ENCODE results near the gene ERN1. TPM values are rescaled to one million over a fixed set of nuclear protein-coding genes. Genes with fewer than 3 reads are reported as not detected.
A peak's percentile ranks its signal among the peaks of the same experiment; 100 is the strongest.
"Not testable (repeated sequence)": the region's sequence is repeated elsewhere in the genome, so short reads cannot be mapped to it uniquely, and the experiment has no call there.

Gene ERN1
- total and polyA plus RNA-seq, 5 donors, result 3.3 to 11.4 (median 9.2) TPM

DNA sequence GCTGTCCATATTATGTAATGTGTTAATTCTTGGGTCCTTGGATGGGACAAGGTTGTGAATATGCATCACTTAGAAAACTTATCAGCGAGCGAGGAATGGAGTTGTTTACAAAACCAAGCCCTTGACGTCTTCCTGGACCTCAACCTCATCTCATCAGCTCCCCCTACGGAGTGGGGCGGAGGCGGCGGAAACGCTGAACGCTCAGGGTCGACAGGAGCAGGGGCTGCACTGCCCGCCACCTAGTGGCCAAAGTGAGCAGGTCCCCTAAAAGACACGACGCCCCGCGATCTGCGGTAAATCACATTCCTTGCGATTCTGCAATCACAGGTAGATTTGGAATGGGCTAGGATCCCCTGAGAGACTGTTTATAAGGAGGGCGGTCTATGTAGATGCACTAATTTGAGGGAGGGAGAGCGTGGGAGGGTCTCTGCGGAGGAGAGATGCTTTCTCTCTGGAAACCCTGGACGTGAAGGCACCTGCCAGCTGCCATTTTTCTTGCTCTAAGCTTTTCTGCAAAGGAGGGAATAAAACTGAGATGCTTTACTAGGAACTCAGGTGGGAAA lies 104.1 kb downstream of the ERN1 start:
- Histone ChIP-seq H3K4me3 (ENCODE audit: low read length) (no peak overlapping the region), H3K27me3 (ENCODE audit: control insufficient read depth, insufficient read depth) (no peaks in the 10 kb centered on the region), H3K4me1 (ENCODE audit: control insufficient read depth, insufficient read depth, low read length) (peaks cover 3% of the 10 kb centered on the region), H3K27ac (ENCODE audit: low read length) (no peak overlapping the region), H3K9me3 (ENCODE audit: control insufficient read depth, low read length) (no peaks in the 10 kb centered on the region)
- WGBS, result 3% methylated on average over 21 of the region's 21 CpGs
- intact Hi-C loops (cut with DNase I), result loop anchor here (5.0 to 10.0 kb wide), 4 partner anchors 101 to 259 kb away; partner anchors contain the start of genes ERN1 (in 3 of the 4), CSHL1 (in 2 of the 4) and GH1 (in 2 of the 4)
- peak; percentile 84 to 93 (median 92) for DNase-seq
- ATAC-seq, result peak; percentile 69 to 82

DNA sequence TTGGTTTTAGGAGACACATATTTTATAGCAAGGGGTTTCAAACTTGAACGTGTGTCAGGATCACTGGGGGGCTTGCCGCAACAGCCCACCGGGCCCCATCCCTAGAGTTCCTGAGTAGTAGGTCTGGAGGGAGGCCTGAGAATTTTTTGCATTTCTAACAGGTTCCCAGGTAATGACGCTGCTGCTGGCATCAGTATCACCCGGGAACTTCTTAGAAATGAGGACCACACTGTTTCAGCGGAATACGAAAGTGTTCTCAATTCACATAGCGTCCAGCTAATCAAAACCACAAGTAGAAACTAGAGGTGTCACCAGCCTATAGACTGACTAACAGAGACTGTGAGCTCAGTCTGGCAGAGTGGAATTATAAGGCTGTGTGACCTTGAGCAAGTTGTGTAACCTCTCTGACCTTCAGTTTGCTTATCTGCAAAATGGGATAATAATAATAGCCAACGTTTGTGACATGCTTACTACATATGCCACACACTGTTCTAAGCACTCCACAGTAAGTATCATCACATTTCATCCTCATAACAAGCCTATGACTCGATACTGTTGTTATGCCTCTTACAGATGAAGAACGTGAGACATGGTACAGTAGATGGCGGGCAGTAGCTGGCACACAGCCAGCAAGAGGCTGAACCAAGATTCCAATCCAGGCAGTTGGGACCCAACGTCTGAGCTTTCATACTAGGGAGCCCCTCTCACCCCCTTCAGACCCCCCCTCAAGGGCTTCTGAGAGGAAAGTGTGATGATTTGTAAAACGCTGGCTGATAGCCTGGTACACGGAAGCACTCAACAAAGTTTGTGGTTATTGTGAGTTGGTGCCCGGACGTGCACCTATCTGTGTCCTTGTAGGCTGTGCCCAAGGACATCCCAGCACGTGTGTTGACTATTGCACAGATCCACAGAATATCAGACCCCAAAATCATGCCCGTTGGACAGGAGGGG lies 104.9 kb downstream of the ERN1 start:
- no peaks in the 10 kb centered on the region for H3K27me3 ChIP-seq (ENCODE audit: control insufficient read depth, insufficient read depth)
- DNase-seq (no peak), ATAC-seq (peak; percentile 5)
- H3K4me1 ChIP-seq (ENCODE audit: control insufficient read depth, insufficient read depth, low read length), result peaks cover 3% of the 10 kb centered on the region
- no peaks in the 10 kb centered on the region for H3K9me3 ChIP-seq (ENCODE audit: control insufficient read depth, low read length)
- no peak overlapping the region for H3K4me3 ChIP-seq (ENCODE audit: low read length)
- H3K27ac ChIP-seq (ENCODE audit: low read length), result no peak overlapping the region
- intact Hi-C loops (cut with DNase I), result loop anchor here (5.0 to 10.0 kb wide), 5 partner anchors 100 to 260 kb away; partner anchors contain the start of genes CSHL1 (in 3 of the 4), ERN1 (in 3 of the 4) and GH1 (in 2 of the 4)
- 61% methylated on average over 19 of the region's 19 CpGs for WGBS

DNA sequence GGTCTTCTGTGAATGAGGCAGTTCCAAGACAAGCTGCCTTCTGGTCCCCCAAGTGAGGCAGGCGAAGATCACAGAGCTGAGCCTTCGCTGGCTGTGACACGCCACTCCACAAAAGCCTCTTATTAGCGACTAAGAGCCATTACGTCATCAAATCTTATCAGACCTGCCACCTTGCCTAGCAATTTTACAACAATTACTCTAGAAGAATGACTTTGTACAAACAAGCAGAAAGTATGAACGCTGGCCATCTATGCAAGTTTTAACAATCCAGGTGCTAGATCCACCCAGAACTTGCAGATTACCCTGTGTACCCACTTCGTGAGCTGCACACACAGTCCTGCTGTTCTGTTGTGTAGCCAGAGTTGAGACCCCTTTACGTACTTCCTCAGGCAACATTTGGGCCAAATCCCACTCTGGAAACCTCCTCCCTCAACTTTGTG lies 105.7 kb downstream of the ERN1 start:
- H3K4me1 ChIP-seq (ENCODE audit: control insufficient read depth, insufficient read depth, low read length), result peaks cover 3% of the 10 kb centered on the region
- no peaks in the 10 kb centered on the region for H3K27me3 ChIP-seq (ENCODE audit: control insufficient read depth, insufficient read depth)
- no peak for ATAC-seq
- H3K4me3 ChIP-seq (ENCODE audit: low read length), result no peak overlapping the region
- DNase-seq, result no peak
- 69% methylated on average over 8 of the region's 8 CpGs for WGBS
- intact Hi-C loops (cut with DNase I), result loop anchor here (5.0 to 10.0 kb wide), 4 partner anchors 99 to 261 kb away; partner anchors contain the start of genes CSHL1 (in 3 of the 4) and GH1 (in 2 of the 4)
- no peaks in the 10 kb centered on the region for H3K9me3 ChIP-seq (ENCODE audit: control insufficient read depth, low read length)
- H3K27ac ChIP-seq (ENCODE audit: low read length), result no peak overlapping the region

DNA sequence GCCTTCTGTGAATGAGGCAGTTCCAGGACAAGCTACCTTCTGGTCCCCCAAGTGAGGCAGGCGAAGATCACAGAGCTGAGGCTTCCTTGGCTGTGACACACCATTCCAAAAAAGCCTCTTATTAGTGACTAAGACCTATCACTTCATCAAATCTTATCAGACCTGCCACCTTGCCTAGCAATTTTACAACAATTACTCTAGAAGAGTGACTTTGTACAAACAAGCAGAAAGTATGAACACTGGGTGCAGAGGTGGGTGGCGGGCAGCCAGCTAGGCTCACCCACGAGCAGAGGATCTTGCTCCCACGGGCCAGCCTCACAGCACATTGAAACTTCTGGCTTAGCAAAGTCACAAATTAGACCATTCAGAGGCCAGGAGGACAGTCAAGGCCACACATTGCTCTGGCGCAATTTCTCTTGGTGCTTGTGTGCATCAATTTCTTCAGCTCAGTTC lies 107.3 kb downstream of the ERN1 start:
- H3K4me3 ChIP-seq (ENCODE audit: low read length), result no peak overlapping the region
- 81% methylated on average over 5 of the region's 5 CpGs for WGBS
- DNase-seq (no peak), ATAC-seq (no peak)
- H3K27ac ChIP-seq (ENCODE audit: low read length), result no peak overlapping the region
- H3K4me1 ChIP-seq (ENCODE audit: control insufficient read depth, insufficient read depth, low read length), result peaks cover 3% of the 10 kb centered on the region
- H3K9me3 ChIP-seq (ENCODE audit: control insufficient read depth, low read length), result no peaks in the 10 kb centered on the region
- intact Hi-C loops (cut with DNase I), result loop anchor here (5.0 to 10.0 kb wide), 4 partner anchors 98 to 262 kb away; partner anchors contain the start of genes CSHL1 (in 3 of the 4) and GH1 (in 2 of the 4)
- no peaks in the 10 kb centered on the region for H3K27me3 ChIP-seq (ENCODE audit: control insufficient read depth, insufficient read depth)

DNA sequence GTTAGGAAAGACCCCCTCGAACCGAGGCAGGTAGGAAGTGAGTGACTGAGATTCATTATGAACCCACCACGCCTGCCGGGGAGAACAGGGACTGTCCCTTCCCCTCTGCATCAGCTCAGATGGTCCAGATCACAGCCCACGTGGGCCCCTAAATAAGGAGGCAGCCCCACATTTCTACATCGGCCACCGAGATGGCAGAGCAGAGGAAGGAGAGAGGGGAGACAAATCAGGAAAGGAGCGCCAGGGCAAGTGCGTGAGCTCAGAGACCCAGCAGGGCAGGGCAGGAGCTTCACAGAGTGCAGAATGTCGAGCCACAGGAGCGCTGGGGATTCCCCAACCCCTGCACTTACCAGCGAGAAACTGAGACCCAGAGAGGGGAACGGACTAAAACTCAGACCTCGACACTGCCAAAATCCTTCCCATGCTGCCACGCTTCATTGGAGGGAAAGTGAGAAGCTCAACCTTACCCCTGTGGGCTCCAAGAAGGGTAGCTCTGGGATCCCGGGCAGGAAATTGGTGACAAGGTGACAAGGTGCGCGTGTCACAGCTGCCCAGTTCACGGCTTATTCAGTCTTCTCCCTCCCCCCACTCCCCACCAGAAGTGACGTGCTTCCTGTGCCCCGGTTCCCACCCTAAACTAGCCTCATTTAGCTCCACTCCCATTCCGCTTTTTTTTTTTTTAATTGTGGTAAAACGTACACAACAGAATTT lies 109.7 kb downstream of the ERN1 start, which contains the start of gene ICAM2:
Gene ICAM2 (minus strand): TSS at position 578 of the 711 bp plus-strand sequence. CDS start 13,942 bp downstream, outside the sequence.
- Histone ChIP-seq H3K4me1 (ENCODE audit: control insufficient read depth, insufficient read depth, low read length) (peaks cover 4% of the 10 kb centered on the region), H3K27ac (ENCODE audit: low read length) (peak within 1 kb of the TSS; percentile 77), H3K27me3 (ENCODE audit: control insufficient read depth, insufficient read depth) (no peaks in the 10 kb centered on the region), H3K4me3 (ENCODE audit: low read length) (peak within 1 kb of the TSS; percentile 57), H3K9me3 (ENCODE audit: control insufficient read depth, low read length) (no peaks in the 10 kb centered on the region)
- DNase-seq (peak; percentile 73 to 87 (median 85)), ATAC-seq (peak; percentile 86 to 94)
- intact Hi-C loops (cut with DNase I), result loop anchor here (5.0 to 10.0 kb wide), 4 partner anchors 95 to 265 kb away; partner anchors contain the start of genes CSHL1 (in 3 of the 4) and GH1 (in 2 of the 4)
- 19% methylated on average over 23 of the region's 23 CpGs for WGBS

DNA sequence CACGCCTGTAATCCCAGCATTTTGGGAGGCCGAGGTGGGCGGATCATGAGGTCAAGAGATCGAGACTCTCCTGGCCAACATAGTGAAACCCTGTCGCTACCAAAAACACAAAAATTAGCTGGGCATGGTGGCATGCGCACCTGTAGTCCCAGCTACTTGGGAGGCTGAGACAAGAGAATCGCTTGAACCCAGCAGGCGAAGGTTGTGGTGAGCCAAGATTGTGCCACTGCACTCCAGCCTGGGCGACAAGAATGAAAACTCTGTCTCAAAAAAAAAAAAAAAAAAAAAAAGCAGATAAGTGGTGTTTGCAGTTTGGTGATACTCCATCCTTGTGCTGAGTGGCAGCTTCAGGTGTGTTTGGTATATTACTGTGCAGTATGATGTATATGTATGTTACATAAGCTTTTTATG lies 110.4 kb downstream of the ERN1 start:
- H3K4me1 ChIP-seq (ENCODE audit: control insufficient read depth, insufficient read depth, low read length); H3K27ac ChIP-seq (ENCODE audit: low read length); intact Hi-C loops (cut with DNase I); ATAC-seq; DNase-seq; H3K9me3 ChIP-seq (ENCODE audit: control insufficient read depth, low read length); H3K27me3 ChIP-seq (ENCODE audit: control insufficient read depth, insufficient read depth): not testable (repeated sequence)
- H3K4me3 ChIP-seq (ENCODE audit: low read length), result peak overlapping the region; percentile 57
- 75% methylated on average over 9 of the region's 9 CpGs for WGBS

DNA sequence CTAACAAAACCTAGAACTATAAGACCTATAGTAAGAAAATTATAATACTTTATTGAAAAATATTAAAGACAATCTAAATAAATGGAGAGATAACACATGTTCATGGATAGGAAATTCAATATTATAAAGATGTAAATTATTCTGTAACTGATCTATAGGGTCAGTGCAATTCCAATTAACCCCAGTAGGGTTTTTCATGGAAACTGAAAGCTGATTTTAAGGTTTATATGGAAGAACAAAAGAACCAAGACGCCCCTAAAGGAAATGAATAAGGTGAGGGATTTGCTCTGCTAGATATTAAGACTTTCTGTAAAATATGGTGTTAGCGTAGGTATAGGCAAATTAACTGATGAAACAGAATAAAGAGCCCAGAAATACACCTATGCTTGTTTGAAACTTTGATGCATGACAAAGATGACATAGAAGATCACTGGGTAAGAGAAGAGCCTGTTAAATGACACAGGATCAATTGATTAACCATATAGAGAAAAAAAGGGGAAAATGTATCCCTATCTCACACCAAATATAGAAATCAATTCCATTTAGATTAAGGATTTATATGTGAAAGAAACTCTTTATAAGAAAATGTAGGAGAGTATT lies 112.5 kb downstream of the ERN1 start:
- no peak overlapping the region for H3K27ac ChIP-seq (ENCODE audit: low read length)
- intact Hi-C loops (cut with DNase I), result no loop called here
- ATAC-seq, result no peak

DNA sequence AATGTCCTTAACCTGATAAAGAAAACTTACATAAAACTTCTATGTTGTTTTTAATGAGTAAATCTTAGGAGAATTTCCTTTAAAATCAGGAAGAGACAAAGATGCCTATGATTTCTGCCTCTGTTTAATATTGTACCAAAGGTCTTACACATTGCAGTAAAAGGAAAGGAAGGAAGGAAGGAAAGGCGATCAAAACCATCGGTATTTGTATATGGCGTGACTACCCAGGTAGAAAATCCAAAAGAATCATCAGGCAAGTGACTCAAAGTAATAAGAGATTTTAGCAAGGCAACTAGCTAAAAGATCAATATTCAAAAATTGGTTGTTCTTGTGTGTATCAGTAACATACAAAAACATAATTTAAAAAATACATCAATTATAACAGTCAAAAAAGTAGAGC lies 113.0 kb downstream of the ERN1 start:
- Histone ChIP-seq H3K27me3 (ENCODE audit: control insufficient read depth, insufficient read depth) (no peaks in the 10 kb centered on the region), H3K9me3 (ENCODE audit: control insufficient read depth, low read length) (no peaks in the 10 kb centered on the region), H3K27ac (ENCODE audit: low read length) (no peak overlapping the region), H3K4me1 (ENCODE audit: control insufficient read depth, insufficient read depth, low read length) (peaks cover 4% of the 10 kb centered on the region), H3K4me3 (ENCODE audit: low read length) (peak overlapping the region; percentile 32)
- ATAC-seq (no peak), DNase-seq (no peak)
- WGBS, result 62% methylated on average over 3 of the region's 3 CpGs
- intact Hi-C loops (cut with DNase I), result no loop called here

More for the DNA sequence above, 112.5 kb downstream of the ERN1 start:
- H3K4me1 ChIP-seq (ENCODE audit: control insufficient read depth, insufficient read depth, low read length), result peaks cover 4% of the 10 kb centered on the region
- 79% methylated on average over 2 of the region's 2 CpGs for WGBS
- no peaks in the 10 kb centered on the region for H3K9me3 ChIP-seq (ENCODE audit: control insufficient read depth, low read length)
- DNase-seq, result no peak
- H3K4me3 ChIP-seq (ENCODE audit: low read length), result no peak overlapping the region
- no peaks in the 10 kb centered on the region for H3K27me3 ChIP-seq (ENCODE audit: control insufficient read depth, insufficient read depth)

DNA sequence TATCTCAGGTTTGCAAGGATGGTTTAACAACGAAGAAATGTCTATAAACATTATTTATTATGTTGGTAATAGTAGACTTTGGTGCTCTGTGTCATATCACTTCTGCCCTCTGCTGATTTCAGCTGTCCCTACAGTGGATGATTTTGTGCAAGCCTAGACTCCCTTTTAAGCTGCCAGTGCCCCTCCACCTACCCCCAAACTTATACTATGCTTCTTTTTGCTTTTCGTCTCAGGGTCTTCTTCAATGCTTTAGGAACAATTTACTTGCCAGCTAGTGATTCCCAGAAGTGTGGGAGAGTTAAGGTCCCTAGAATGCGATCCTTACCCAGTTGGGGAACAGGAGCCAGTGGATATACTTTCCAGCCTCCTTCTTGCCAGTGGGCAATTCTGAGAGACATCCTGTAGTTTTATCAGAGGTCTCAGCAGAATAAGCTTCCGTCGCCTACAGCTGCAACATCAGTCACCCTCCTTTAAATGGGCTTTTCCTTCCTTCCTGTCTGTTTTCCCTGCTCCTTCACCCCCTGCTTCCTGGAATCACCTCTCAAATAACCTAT lies 113.6 kb downstream of the ERN1 start:
- ATAC-seq, result peak in 1 of 2 donors; percentile 10
- no peak for DNase-seq
- 33% methylated on average over 5 of the region's 5 CpGs for WGBS
- peak overlapping the region; percentile 23 for H3K27ac ChIP-seq (ENCODE audit: low read length)
- H3K4me1 ChIP-seq (ENCODE audit: control insufficient read depth, insufficient read depth, low read length), result peaks cover 4% of the 10 kb centered on the region
- H3K4me3 ChIP-seq (ENCODE audit: low read length), result peak overlapping the region; percentile 22
- intact Hi-C loops (cut with DNase I), result no loop called here
- no peaks in the 10 kb centered on the region for H3K9me3 ChIP-seq (ENCODE audit: control insufficient read depth, low read length)
- H3K27me3 ChIP-seq (ENCODE audit: control insufficient read depth, insufficient read depth), result no peaks in the 10 kb centered on the region

DNA sequence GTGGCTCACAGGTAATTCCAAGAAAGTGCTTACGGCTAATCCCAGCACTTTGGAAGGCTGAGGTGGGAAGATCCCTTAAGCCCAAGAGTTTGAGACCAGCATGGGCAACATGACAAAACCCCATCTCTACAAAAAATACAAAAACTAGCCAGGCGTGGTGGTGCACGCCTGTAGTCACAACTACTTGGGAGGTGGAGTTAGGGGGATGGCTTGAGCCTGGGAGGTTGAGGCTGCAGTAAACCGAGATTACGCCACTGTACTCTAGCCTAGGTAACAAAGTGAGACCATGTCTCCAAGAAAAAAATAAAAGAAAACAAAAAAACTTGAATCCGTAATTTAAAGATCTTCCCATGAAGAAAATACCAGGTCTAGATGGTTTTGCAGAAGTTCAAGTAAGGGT lies 114.5 kb downstream of the ERN1 start:
- no peak overlapping the region for H3K4me3 ChIP-seq (ENCODE audit: low read length)
- WGBS, result 94% methylated on average over 6 of the region's 6 CpGs
- no peaks in the 10 kb centered on the region for H3K27me3 ChIP-seq (ENCODE audit: control insufficient read depth, insufficient read depth)
- H3K9me3 ChIP-seq (ENCODE audit: control insufficient read depth, low read length), result no peaks in the 10 kb centered on the region
- DNase-seq (no peak), ATAC-seq (no peak)
- intact Hi-C loops (cut with DNase I), result no loop called here
- H3K27ac ChIP-seq (ENCODE audit: low read length), result peak overlapping the region; percentile 37
- peaks cover 1% of the 10 kb centered on the region for H3K4me1 ChIP-seq (ENCODE audit: control insufficient read depth, insufficient read depth, low read length)
